HCT116 (cell line): Measurements from ENCODE around the gene ARSG. TPM values are rescaled to one million over a fixed set of nuclear protein-coding genes. Genes with fewer than 3 reads are reported as not detected.

Source experiments
- ATAC-seq: fragments of 200-7000 bp; cut with Tn5 transposase; 2 replicates; pipeline ENCODE4 v1.9.1; 2020; ENCODE audit warnings: mild to moderate bottlenecking, moderate library complexity
- BruUV-seq: library from RNA; stranded (reverse); fragments of 400-500 nt; replicated peaks from 2 replicates; lab custom pipeline; 2021; lab: Mats Ljungman, UMichigan
- CTCF ChIA-PET: fragments of 300-600 bp; sonication (Branson Sonifier 250); formaldehyde crosslinking; loops from one replicate; lab custom pipeline; 2021; ENCODE audit warnings: antibody characterized with exemption; lab: Charles Lee
- POLR2A ChIA-PET: fragments of 300-600, 350-600 bp; sonication (Branson Sonifier 250); formaldehyde crosslinking; loops from one replicate; lab custom pipeline; 2021; ENCODE audit warnings: antibody characterized with exemption; lab: Charles Lee
- RAD21 ChIA-PET, 2 experiments: fragments of 300-600 bp; sonication (Branson Sonifier 250); formaldehyde crosslinking; loops; one replicate each; lab custom pipeline; 2023; ENCODE audit warnings: low total read pairs in 2 of 2; ENCODE audit not compliant: uncharacterized antibody in 2 of 2, unreplicated experiment in 2 of 2, low non-redundant PET in 1 of 2; lab: Charles Lee
- DNase-seq: peaks from one replicate; pipeline ENCODE4 v3.0.0-alpha.2; 2010; ENCODE audit warnings: low read depth, low spot score
- H2AFZ ChIP-seq: fragments of 200-600 bp; shearing (Covaris generic), sonication (generic); 2 replicates; pipeline ENCODE4 v1.6.1; 2017; ENCODE audit warnings: low read depth, mixed run types, mixed read lengths, antibody characterized with exemption, low read length; ENCODE audit not compliant: poor library complexity, severe bottlenecking
- H3K27ac ChIP-seq: 2 replicates; pipeline ENCODE4 v1.5.1; 2012; ENCODE audit warnings: low read depth, low read length
- H3K27me3 ChIP-seq: fragments of 200-600 bp; sonication (generic); 2 replicates; pipeline ENCODE4 v1.6.1; 2016; ENCODE audit warnings: mixed run types, low read length, mixed read lengths; ENCODE audit not compliant: insufficient read depth
- H3K36me3 ChIP-seq, 2 experiments: fragments of 200-500 bp in 1 of 2; fragments of 200-600 bp in 1 of 2; sonication (Bioruptor generic) in 1 of 2; sonication (generic) in 1 of 2; 2 replicates each; pipeline versions ENCODE4 v1.5.1 to v1.6.1; 2014 to 2016; ENCODE audit warnings: low read length in 2 of 2, inconsistent platforms in 1 of 2, mixed read lengths in 1 of 2, mixed run types in 1 of 2; ENCODE audit not compliant: insufficient read depth in 2 of 2, control insufficient read depth in 1 of 2
- H3K4me1 ChIP-seq, 2 experiments: fragments of 200-600 bp in 1 of 2; sonication (generic) in 1 of 2; 2 replicates each; pipeline versions ENCODE4 v1.5.1 to v1.6.1; 2012 to 2017; ENCODE audit warnings: low read length in 2 of 2, inconsistent platforms in 1 of 2, mild to moderate bottlenecking in 1 of 2, mixed read lengths in 1 of 2, mixed run types in 1 of 2, moderate library complexity in 1 of 2; ENCODE audit not compliant: insufficient read depth in 2 of 2, control insufficient read depth in 1 of 2
- H3K4me2 ChIP-seq: fragments of 200-600 bp; sonication (generic); 2 replicates; pipeline ENCODE4 v1.6.1; 2017; ENCODE audit warnings: mixed run types, low read length, mixed read lengths
- H3K4me3 ChIP-seq, 2 experiments: fragments of 200-600 bp in 1 of 2; sonication (generic) in 1 of 2; replicated peaks in 1 of 2; 2 replicates each; pipeline ENCODE4 v1.5.1; 2011 to 2016; ENCODE audit warnings: low read length in 2 of 2, control low read depth in 1 of 2, low read depth in 1 of 2, mild to moderate bottlenecking in 1 of 2, mixed read lengths in 1 of 2, mixed run types in 1 of 2
- H3K79me2 ChIP-seq: fragments of 200-600 bp; sonication (generic); 2 replicates; pipeline ENCODE4 v1.6.1; 2017; ENCODE audit warnings: mild to moderate bottlenecking, mixed run types, low read length, moderate library complexity, mixed read lengths; ENCODE audit not compliant: insufficient read depth
- H3K9ac ChIP-seq: fragments of 200-600 bp; sonication (generic); 2 replicates; pipeline ENCODE4 v1.6.1; 2016; ENCODE audit warnings: low read length, mixed read lengths
- H3K9me2 ChIP-seq: fragments of 200-600 bp; sonication (generic), shearing (Covaris generic); 2 replicates; pipeline ENCODE4 v1.6.1; 2017; ENCODE audit warnings: mixed run types, mild to moderate bottlenecking, moderate library complexity; ENCODE audit not compliant: insufficient read depth
- H3K9me3 ChIP-seq, 2 experiments: fragments of 200-500 bp in 1 of 2; fragments of 200-600 bp in 1 of 2; sonication (Bioruptor generic) in 1 of 2; sonication (generic) in 1 of 2; 2 replicates each; pipeline ENCODE4 v1.6.1; 2014 to 2017; ENCODE audit warnings: low read length in 2 of 2, mixed read lengths in 2 of 2, inconsistent platforms in 1 of 2, low read depth in 1 of 2, mild to moderate bottlenecking in 1 of 2, mixed run types in 1 of 2, moderate library complexity in 1 of 2; ENCODE audit not compliant: control insufficient read depth in 1 of 2, insufficient read depth in 1 of 2
- H4K20me1 ChIP-seq: fragments of 200-600 bp; sonication (generic), shearing (Covaris generic); 2 replicates; pipeline ENCODE4 v1.6.1; 2017; ENCODE audit warnings: mixed run types, mild to moderate bottlenecking, moderate library complexity; ENCODE audit not compliant: insufficient read depth
- ATF3 ChIP-seq: IDR thresholded peaks from 2 replicates; pipeline ENCODE4 v1.6.1; 2012
- CBX3 ChIP-seq: IDR thresholded peaks from 2 replicates; pipeline ENCODE4 v1.6.1; 2012; ENCODE audit warnings: low read depth
- EGR1 ChIP-seq: IDR thresholded peaks from 2 replicates; pipeline ENCODE4 v1.6.1; 2012; ENCODE audit warnings: low read depth
- FOSL1 ChIP-seq: IDR thresholded peaks from 2 replicates; pipeline ENCODE4 v1.6.1; 2012; ENCODE audit warnings: low read depth
- JUND ChIP-seq: IDR thresholded peaks from 2 replicates; pipeline ENCODE4 v1.6.1; 2012
- POLR2A ChIP-seq: IDR thresholded peaks from 2 replicates; pipeline ENCODE4 v1.7.0; 2011; ENCODE audit warnings: borderline replicate concordance; ENCODE audit not compliant: insufficient read depth, insufficient read length; ENCODE audit errors: extremely low read depth
- SIN3A ChIP-seq: IDR thresholded peaks from 2 replicates; pipeline ENCODE4 v1.6.1; 2012; ENCODE audit warnings: low read depth
- SP1 ChIP-seq: IDR thresholded peaks from 2 replicates; pipeline ENCODE4 v1.6.1; 2012; ENCODE audit warnings: low read depth
- ZBTB33 ChIP-seq: IDR thresholded peaks from 2 replicates; pipeline ENCODE4 v1.6.1; 2011; ENCODE audit warnings: mild to moderate bottlenecking, low read length, moderate library complexity; ENCODE audit not compliant: insufficient replicate concordance; ENCODE audit errors: extremely low read depth
- intact Hi-C: fragments of 100-400 bp; cut with micrococcal nuclease; formaldehyde crosslinking; loops from 2 replicates; pipeline ENCODE4 v1.10.0; 2022
- total RNA-seq: library from RNA; stranded (reverse); gene quantifications from one replicate; pipeline ENCODE4 v1.2.1, GENCODE V29; 2021; ENCODE audit not compliant: unreplicated experiment
- TF ChIP-seq, protein P1 (sequence below): IDR thresholded peaks from 2 replicates; pipeline ENCODE4 v1.6.1; 2012

ARSG gene
- total RNA-seq, 1 experiment from 2014 or later = 17.1 TPM

- no TSS peak for BruUV-seq
- DNase-seq = no peak
- Histone ChIP-seq H3K9me3 (no peaks in the 10 kb centered on the region), H3K79me2 (no peaks in the 10 kb centered on the region), H4K20me1 (no peaks in the 10 kb centered on the region), H2AFZ (no peak overlapping the region), H3K9ac (no peak overlapping the region), H3K27ac (no peak overlapping the region; the same call in 1 of the 2 replicates), H3K4me1 (peaks cover 57 to 77% of the 10 kb centered on the region in 2 experiments), H3K36me3 (no peaks in the 10 kb centered on the region), H3K4me3 (no peak overlapping the region), H3K4me2 (peak overlapping the region; percentile 37)
- CTCF ChIA-PET = interaction anchor here (2.0 kb wide), 1 partner anchor 84 kb away, joined by 5 read pairs; no protein-coding TSS in a partner anchor
- peak; percentile 42 for ATAC-seq
- intact Hi-C loops = loop anchor here (5.0 kb wide), 1 partner anchor 67 kb away; no protein-coding TSS in a partner anchor
- TF ChIP-seq CBX3 = peak; percentile 49; the same call in 1 of the 2 replicates
- no peak for TF ChIP-seq ATF3
- TF ChIP-seq FOSL1 = no peak
- no peak for TF ChIP-seq EGR1
- TF ChIP-seq, protein P1, sequence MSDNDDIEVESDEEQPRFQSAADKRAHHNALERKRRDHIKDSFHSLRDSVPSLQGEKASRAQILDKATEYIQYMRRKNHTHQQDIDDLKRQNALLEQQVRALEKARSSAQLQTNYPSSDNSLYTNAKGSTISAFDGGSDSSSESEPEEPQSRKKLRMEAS = 0 out of 2 replicates have a peak, but pooled peaks have one; percentile 16
- TF ChIP-seq, all 23 proteins: peak for 2
- ChIA-PET POLR2A (interaction anchor here (1.6 kb wide), 1 partner anchor 23 kb away, joined by 6 read pairs; no protein-coding TSS in a partner anchor), RAD21 (interaction anchor here in 1 of 2 experiments (0.8 kb wide), 1 partner anchor 11 kb away, joined by 4 read pairs; no protein-coding TSS in a partner anchor)
- Histone ChIP-seq H3K9me2 (no peaks in the 10 kb centered on the region), H3K27me3 (no peaks in the 10 kb centered on the region)
Measured at GRCh38 chr17:68314916-68315535, 23.7 kb downstream of the ARSG start.

GRCh38 chr17:68315930-68316329 is 24.6 kb downstream of the ARSG start:
- Histone ChIP-seq H3K27ac (no peak overlapping the region), H3K36me3 (no peaks in the 10 kb centered on the region), H3K4me3 (no peak overlapping the region), H2AFZ (no peak overlapping the region), H4K20me1 (no peaks in the 10 kb centered on the region), H3K4me1 (peaks cover 48 to 68% of the 10 kb centered on the region in 2 experiments), H3K27me3 (no peaks in the 10 kb centered on the region), H3K9ac (no peak overlapping the region), H3K79me2 (no peaks in the 10 kb centered on the region), H3K9me2 (no peaks in the 10 kb centered on the region), H3K4me2 (no peak overlapping the region), H3K9me3 (no peaks in the 10 kb centered on the region)
- ChIA-PET POLR2A (no interaction called here), CTCF (interaction anchor here (2.0 kb wide), 1 partner anchor 83 kb away, joined by 5 read pairs; no protein-coding TSS in a partner anchor), RAD21 (no interaction called here)
- no peak for DNase-seq
- no peak for TF ChIP-seq JUND
- no peak for TF ChIP-seq SIN3A
- no peak for TF ChIP-seq SP1
- no peak for TF ChIP-seq POLR2A
- TF ChIP-seq ZBTB33 = no peak
- BruUV-seq = no TSS peak
- intact Hi-C loops = no loop called here
- no peak for ATAC-seq
